WI38 (cell line): ENCODE data around the gene MANEAL.
"Not testable (repeated sequence)": the region's sequence is repeated elsewhere in the genome, so short reads cannot be mapped to it uniquely, and the experiment has no call there.

Source experiments
- H3K4me3 ChIP-seq: 2 replicates; pipeline ENCODE4 v1.5.1; 2011; ENCODE audit warnings: low read depth, mild to moderate bottlenecking, control low read depth, low read length
- CTCF ChIP-seq: IDR thresholded peaks from 2 replicates; pipeline ENCODE4 v1.5.1; 2012; ENCODE audit warnings: low read depth, mild to moderate bottlenecking, control low read depth, low read length

Gene MANEAL

DNA sequence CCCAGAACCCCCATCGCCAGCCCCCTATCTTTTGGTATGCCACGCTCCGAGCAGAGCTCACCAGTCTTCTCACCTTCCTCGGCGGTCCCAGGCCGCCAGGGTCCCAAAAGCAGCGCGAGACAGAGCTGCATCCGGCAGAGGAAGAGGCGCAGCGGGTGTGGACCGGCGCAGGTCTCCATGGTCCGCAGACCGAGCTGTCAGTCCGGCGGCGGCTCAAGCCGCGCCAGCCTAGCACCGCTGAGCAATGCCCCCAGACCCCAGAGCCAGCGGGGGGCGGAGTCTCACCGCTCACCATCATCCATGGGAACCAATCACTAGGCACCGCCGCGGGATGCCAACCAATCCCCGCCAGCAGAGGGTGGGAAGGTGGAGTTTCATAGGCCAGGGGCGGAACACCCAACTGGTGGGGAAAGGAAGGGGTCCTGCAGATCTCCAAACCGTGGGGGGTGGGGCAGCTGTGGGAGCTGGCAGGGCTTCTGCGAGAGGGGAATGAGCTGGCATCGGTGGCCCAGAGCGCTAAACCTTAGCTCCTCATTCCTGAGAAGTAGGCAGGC lies 28.7 kb upstream of the MANEAL start, which contains the start of gene EPHA10:
Gene EPHA10 (minus strand): TSS at position 233 of the 554 bp plus-strand sequence. CDS start 54 bp downstream, at position 179.
- no peak within 1 kb of the TSS for H3K4me3 ChIP-seq
- TF ChIP-seq CTCF = no peak

GRCh38 chr1:37765916-37766664 lies 27.6 kb upstream of the MANEAL start:
- no peak overlapping the region for H3K4me3 ChIP-seq

DNA sequence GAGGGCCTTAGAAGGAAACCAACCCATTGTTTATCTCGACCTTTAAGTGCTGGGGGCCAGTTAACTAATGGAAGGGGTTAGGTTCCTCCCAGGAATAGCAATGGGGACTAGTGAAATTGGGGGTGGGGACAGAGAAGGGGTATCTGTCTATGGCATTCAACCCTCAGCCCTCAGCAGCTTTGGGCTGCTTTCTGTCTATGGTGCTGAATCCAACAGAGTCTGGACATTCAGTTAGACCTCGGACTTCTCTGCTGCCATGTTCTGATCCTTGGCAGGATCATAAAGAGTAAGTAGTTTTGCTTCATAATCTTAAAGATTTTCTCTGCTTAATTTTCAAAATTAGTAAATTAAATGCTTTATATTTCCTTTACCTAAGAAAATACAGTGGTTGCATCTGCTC lies 26.2 kb upstream of the MANEAL start:
- H3K4me3 ChIP-seq = no peak overlapping the region
- no peak for TF ChIP-seq CTCF

More at GRCh38 chr1:37765916-37766664, 27.6 kb upstream of the MANEAL start:
- TF ChIP-seq CTCF = no peak

DNA sequence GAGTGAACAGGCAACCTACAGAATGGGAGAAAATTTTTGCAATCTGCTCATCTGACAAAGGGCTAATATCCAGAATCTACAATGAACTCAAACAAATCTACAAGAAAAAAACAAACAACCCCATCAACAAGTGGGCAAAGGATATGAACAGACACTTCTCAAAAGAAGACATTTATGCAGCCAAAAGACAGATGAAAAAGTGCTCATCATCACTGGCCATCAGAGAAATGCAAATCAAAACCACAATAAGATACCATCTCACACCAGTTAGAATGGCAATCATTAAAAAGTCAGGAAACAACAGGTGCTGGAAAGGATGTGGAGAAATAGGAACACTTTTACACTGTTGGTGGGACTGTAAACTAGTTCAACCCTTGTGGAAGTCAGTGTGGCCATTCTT lies 22.2 kb upstream of the MANEAL start:
- H3K4me3 ChIP-seq = not testable (repeated sequence)

DNA sequence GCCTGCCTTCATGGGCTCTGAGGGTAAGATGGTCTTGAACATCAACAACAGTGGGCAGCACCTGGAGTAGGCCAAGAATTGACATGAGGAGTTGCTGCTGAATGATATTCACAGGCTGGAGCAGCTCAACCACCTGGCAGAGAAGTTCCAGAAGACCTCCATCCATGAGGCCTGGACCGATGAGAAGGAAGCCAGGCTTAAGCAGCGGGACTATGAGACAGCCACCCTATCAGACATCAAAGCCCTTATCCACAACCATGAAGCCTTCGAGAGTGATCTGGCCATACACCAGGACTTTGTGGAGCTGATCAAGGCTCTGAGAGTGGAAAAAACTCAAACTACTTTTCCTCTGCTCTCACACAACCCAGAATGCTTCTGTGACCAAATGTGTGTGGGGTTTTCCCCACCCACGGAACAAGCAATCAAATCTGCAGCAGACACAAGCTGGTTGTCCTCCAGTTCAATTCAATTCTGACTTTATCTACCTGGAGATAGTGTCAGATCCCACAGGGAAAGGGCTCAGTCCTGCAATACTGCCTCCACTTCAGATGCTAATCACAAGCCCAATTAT lies 16.6 kb upstream of the MANEAL start:
- no peak overlapping the region for H3K4me3 ChIP-seq
- TF ChIP-seq CTCF = no peak

GRCh38 chr1:37778654-37779053 lies 15.0 kb upstream of the MANEAL start:
- TF ChIP-seq CTCF = no peak
- H3K4me3 ChIP-seq = no peak overlapping the region

- TF ChIP-seq CTCF = no peak
- H3K4me3 ChIP-seq = no peak overlapping the region
Observed at GRCh38 chr1:37782491-37782890, 11.2 kb upstream of the MANEAL start.
